ENCODE data around the gene IQCF2. TPM values are rescaled to one million over a fixed set of nuclear protein-coding genes. Genes with fewer than 3 reads are reported as not detected.

Gene IQCF2
- total RNA-seq, 1 donor from 2014 or later = not detected

DNA sequence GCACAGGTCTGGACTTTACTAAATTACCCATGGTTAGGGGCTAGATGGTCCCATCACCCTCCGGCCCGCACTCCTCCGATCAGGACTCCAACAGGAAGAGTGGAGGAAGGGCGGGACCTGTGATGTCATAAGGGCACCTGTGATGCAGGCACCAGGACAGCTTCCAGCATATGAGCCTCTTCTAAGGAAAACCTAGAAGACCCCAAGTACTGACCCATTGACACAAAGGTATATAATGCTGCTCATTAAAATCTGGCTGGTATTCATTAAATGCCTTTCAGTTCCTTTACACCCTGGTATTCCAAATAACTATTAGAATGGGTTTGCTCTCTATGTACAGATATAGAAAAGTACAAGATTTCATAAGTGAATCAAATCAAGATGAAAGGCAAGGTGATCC lies 14.1 kb downstream of the IQCF2 start, which contains the start of gene IQCF5:
Gene IQCF5 (minus strand): TSS at position 101 of the 400 bp plus-strand sequence. CDS start 70 bp downstream, at position 31.
- intact Hi-C loops (cut with DNase I) = no loop called here
- no peaks in the 10 kb centered on the region for H3K36me3 ChIP-seq
- H3K4me1 ChIP-seq = no peaks in the 10 kb centered on the region
- H3K9me3 ChIP-seq = no peaks in the 10 kb centered on the region
- no peak within 1 kb of the TSS for H3K4me3 ChIP-seq
- no peaks in the 10 kb centered on the region for H3K27me3 ChIP-seq
- no peak within 1 kb of the TSS for H3K27ac ChIP-seq
- no peak for DNase-seq (ENCODE audit: extremely low spot score in 2 of 2)
- TF ChIP-seq POLR2A (IDR thresholded peaks at IDR 0.05) (no peak), POLR2AphosphoS5 (IDR thresholded peaks at IDR 0.05; ENCODE audit: insufficient read depth in 1 of 2, low read depth in 1 of 2) (no peak), CTCF (IDR thresholded peaks at IDR 0.05) (no peak)

DNA sequence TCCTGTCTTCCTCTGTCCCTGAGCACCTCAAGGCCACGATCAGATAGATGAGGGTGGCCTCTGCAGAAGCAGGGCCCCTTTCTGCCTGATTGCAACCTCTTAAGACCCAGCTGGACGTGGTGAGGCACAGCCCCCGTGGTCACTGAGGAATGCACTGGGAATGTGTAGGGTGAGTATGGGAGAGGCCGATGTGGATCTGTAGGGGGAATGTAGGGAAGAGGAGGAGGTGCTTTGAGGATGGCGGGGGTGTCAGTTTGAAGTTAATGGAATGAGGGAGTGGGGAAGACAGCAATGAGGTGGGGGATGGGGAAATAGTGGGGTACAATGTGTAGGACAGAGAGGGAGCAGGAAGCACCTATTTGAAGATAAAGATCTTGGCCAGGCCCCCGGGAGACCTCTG lies 14.8 kb downstream of the IQCF2 start:
- TF ChIP-seq CTCF (IDR thresholded peaks at IDR 0.05) (no peak), POLR2AphosphoS5 (IDR thresholded peaks at IDR 0.05; ENCODE audit: insufficient read depth in 1 of 2, low read depth in 1 of 2) (no peak), POLR2A (IDR thresholded peaks at IDR 0.05) (no peak)
- no peak overlapping the region for H3K27ac ChIP-seq
- H3K4me3 ChIP-seq = no peak overlapping the region
- no peaks in the 10 kb centered on the region for H3K4me1 ChIP-seq
- intact Hi-C loops (cut with DNase I) = no loop called here
- DNase-seq (ENCODE audit: extremely low spot score in 2 of 2) = no peak
- H3K36me3 ChIP-seq = no peaks in the 10 kb centered on the region
- H3K9me3 ChIP-seq = no peaks in the 10 kb centered on the region
- H3K27me3 ChIP-seq = no peaks in the 10 kb centered on the region

GRCh38 chr3:51879937-51880336 lies 18.5 kb downstream of the IQCF2 start:
- H3K4me3 ChIP-seq = no peak overlapping the region
- H3K4me1 ChIP-seq = no peaks in the 10 kb centered on the region
- no peaks in the 10 kb centered on the region for H3K27me3 ChIP-seq
- intact Hi-C loops (cut with DNase I) = no loop called here
- no peak for TF ChIP-seq CTCF (IDR thresholded peaks at IDR 0.05)
- no peak for TF ChIP-seq POLR2A (IDR thresholded peaks at IDR 0.05)
- TF ChIP-seq POLR2AphosphoS5 (IDR thresholded peaks at IDR 0.05; ENCODE audit: insufficient read depth in 1 of 2, low read depth in 1 of 2) = no peak
- no peak overlapping the region for H3K27ac ChIP-seq
- no peaks in the 10 kb centered on the region for H3K36me3 ChIP-seq
- no peaks in the 10 kb centered on the region for H3K9me3 ChIP-seq
- no peak for DNase-seq (ENCODE audit: extremely low spot score in 2 of 2)

GRCh38 chr3:51886447-51886846 lies 25.0 kb downstream of the IQCF2 start:
- Histone ChIP-seq H3K27ac (no peak overlapping the region), H3K36me3 (no peaks in the 10 kb centered on the region), H3K27me3 (no peaks in the 10 kb centered on the region), H3K9me3 (no peaks in the 10 kb centered on the region), H3K4me1 (no peaks in the 10 kb centered on the region), H3K4me3 (no peak overlapping the region)
- intact Hi-C loops (cut with DNase I) = no loop called here
- no peak for TF ChIP-seq CTCF (IDR thresholded peaks at IDR 0.05)
- no peak for TF ChIP-seq POLR2A (IDR thresholded peaks at IDR 0.05)
- TF ChIP-seq POLR2AphosphoS5 (IDR thresholded peaks at IDR 0.05; ENCODE audit: insufficient read depth in 1 of 2, low read depth in 1 of 2) = no peak
- no peak for DNase-seq (ENCODE audit: extremely low spot score in 2 of 2)

DNA sequence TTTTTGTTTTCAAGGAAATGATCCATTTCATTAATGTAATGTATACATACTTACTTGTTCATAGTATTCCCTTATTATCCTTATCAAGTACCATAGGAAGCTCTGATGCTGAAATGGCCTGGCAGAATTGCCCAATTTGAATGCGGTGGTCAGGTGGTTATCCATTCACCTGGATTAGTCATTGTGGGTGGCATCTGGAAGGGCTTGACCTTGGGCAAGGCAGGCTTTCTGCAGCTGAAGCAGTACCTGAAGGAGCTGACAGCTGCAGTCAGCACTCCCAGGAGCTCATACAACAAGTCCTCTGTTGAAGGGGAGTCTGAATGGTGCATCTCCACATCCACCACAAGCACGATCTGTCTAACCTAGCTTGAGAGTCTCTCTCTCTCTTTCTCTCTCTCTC lies 26.2 kb downstream of the IQCF2 start:
- H3K27me3 ChIP-seq = no peaks in the 10 kb centered on the region
- DNase-seq (ENCODE audit: extremely low spot score in 2 of 2) = no peak
- TF ChIP-seq CTCF (IDR thresholded peaks at IDR 0.05) (no peak), POLR2AphosphoS5 (IDR thresholded peaks at IDR 0.05; ENCODE audit: insufficient read depth in 1 of 2, low read depth in 1 of 2) (no peak), POLR2A (IDR thresholded peaks at IDR 0.05) (no peak)
- no peak overlapping the region for H3K4me3 ChIP-seq
- H3K9me3 ChIP-seq = no peaks in the 10 kb centered on the region
- H3K4me1 ChIP-seq = no peaks in the 10 kb centered on the region
- H3K36me3 ChIP-seq = no peaks in the 10 kb centered on the region
- H3K27ac ChIP-seq = no peak overlapping the region
- intact Hi-C loops (cut with DNase I) = no loop called here

Data from vagina (tissue), 2 donors.